Measurements from ENCODE around the gene PLXNA4. TPM values are rescaled to one million over a fixed set of nuclear protein-coding genes. Genes with fewer than 3 reads are reported as not detected.
A peak's percentile ranks its signal among the peaks of the same experiment; 100 is the strongest.

The PLXNA4 gene
- total and polyA plus RNA-seq, 9 of the 15 experiments (the other 6 are each of a cell fraction or from before 2014, with no cell fraction given): under 0.01 to 0.09 TPM; not detected in 7

DNA sequence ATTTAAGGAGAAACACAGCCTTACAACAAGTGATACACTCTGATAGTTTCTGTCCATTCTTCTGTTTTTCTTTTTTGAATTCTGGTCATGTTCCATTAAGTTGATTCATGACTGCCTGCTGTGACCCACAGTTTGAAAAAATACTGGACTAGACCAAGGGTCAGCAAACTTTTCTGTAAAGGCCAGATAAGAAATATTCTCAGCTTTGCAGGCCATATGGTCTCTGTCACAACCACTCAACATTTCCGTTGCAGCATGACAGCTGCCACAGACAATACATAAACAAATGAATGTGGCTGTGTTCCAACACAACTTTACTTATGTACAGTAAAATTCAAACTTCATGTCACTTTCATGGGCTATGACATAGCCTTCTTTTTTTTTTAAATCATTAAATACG is 156.7 kb downstream of the PLXNA4 start (continued):
- TF ChIP-seq JUND (IDR thresholded peaks at IDR 0.05; ENCODE audit: borderline replicate concordance, low read depth, low read length) (peak; percentile 44; the same call in 1 of the 2 replicates), JUND (tag; IDR thresholded peaks at IDR 0.05; ENCODE audit: borderline replicate concordance, low read depth, low read length) (peak; percentile 73; the same call in 2 of the 3 replicates), GABPA (tag; conservative IDR thresholded peaks at IDR 0.05; ENCODE audit: low read depth) (peak; percentile 38; the same call in 1 of the 2 replicates), GTF2F1 (IDR thresholded peaks at IDR 0.05; ENCODE audit: low read depth, low read length) (no peak), ARID1B (IDR thresholded peaks at IDR 0.05) (peak; percentile 85), NR2C2 (CRISPR knock-in tag; IDR thresholded peaks at IDR 0.05) (no peak), NR2C2 (tag; IDR thresholded peaks at IDR 0.05) (peak; percentile 53; the same call in 1 of the 2 replicates), HNRNPUL1 (IDR thresholded peaks at IDR 0.05; ENCODE audit: low read length) (no peak), ZNF3 (CRISPR knock-in tag; IDR thresholded peaks at IDR 0.05) (no peak), SMC3 (conservative IDR thresholded peaks at IDR 0.05; ENCODE audit: insufficient read depth, low read depth, low read length) (no peak), TEAD1 (CRISPR knock-in tag; IDR thresholded peaks at IDR 0.05) (no peak), PHF20 (IDR thresholded peaks at IDR 0.05; ENCODE audit: partially characterized antibody) (no peak), TRIM28 (IDR thresholded peaks at IDR 0.05) (no peak), NR3C1 (CRISPR knock-in tag; IDR thresholded peaks at IDR 0.05) (no peak), POLR2H (tag; IDR thresholded peaks at IDR 0.05; ENCODE audit: low read depth) (no peak), SNRNP70 (optimal IDR thresholded peaks at IDR 0.05; ENCODE audit: low read depth, low read length) (no peak), CBFA2T2 (conservative IDR thresholded peaks at IDR 0.05) (peak; percentile 87), SIX5 (IDR thresholded peaks at IDR 0.05; ENCODE audit: borderline replicate concordance in 1 of 2, insufficient read depth in 1 of 2, low read depth in 1 of 2, low read length in 2 of 2) (no peak), ARID2 (IDR thresholded peaks at IDR 0.05) (no peak), NR2C1 (IDR thresholded peaks at IDR 0.05) (no peak), NR2C1 (tag; IDR thresholded peaks at IDR 0.05) (peak; percentile 74), PYGO2 (tag; IDR thresholded peaks at IDR 0.05) (no peak), MEF2D (tag; conservative IDR thresholded peaks at IDR 0.05; ENCODE audit: low read depth) (no peak), BRCA1 (IDR thresholded peaks at IDR 0.05) (no peak), BRCA1 (CRISPR knock-in tag; IDR thresholded peaks at IDR 0.05) (no peak), FOXJ2 (tag; IDR thresholded peaks at IDR 0.05) (no peak), MAZ (CRISPR knock-in tag; conservative IDR thresholded peaks at IDR 0.05 in 1 of 2, IDR thresholded peaks at IDR 0.05 in 1 of 2) (0 out of 4 replicates have a peak, but pooled peaks of 1 of the 2 experiments have one; percentile 31)
- TF ChIP-seq, protein P1, sequence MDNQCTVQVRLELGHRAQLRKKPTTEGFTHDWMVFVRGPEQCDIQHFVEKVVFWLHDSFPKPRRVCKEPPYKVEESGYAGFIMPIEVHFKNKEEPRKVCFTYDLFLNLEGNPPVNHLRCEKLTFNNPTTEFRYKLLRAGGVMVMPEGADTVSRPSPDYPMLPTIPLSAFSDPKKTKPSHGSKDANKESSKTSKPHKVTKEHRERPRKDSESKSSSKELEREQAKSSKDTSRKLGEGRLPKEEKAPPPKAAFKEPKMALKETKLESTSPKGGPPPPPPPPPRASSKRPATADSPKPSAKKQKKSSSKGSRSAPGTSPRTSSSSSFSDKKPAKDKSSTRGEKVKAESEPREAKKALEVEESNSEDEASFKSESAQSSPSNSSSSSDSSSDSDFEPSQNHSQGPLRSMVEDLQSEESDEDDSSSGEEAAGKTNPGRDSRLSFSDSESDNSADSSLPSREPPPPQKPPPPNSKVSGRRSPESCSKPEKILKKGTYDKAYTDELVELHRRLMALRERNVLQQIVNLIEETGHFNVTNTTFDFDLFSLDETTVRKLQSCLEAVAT (IDR thresholded peaks at IDR 0.05): no peak
- TF ChIP-seq, protein P2, sequence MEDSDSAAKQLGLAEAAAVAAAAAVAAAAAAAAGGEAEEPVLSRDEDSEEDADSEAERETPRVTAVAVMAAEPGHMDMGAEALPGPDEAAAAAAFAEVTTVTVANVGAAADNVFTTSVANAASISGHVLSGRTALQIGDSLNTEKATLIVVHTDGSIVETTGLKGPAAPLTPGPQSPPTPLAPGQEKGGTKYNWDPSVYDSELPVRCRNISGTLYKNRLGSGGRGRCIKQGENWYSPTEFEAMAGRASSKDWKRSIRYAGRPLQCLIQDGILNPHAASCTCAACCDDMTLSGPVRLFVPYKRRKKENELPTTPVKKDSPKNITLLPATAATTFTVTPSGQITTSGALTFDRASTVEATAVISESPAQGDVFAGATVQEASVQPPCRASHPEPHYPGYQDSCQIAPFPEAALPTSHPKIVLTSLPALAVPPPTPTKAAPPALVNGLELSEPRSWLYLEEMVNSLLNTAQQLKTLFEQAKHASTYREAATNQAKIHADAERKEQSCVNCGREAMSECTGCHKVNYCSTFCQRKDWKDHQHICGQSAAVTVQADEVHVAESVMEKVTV (CRISPR knock-in tag; IDR thresholded peaks at IDR 0.05): no peak
